Measurements from ENCODE around the gene CTXN2. TPM values are rescaled to one million over a fixed set of nuclear protein-coding genes. Genes with fewer than 3 reads are reported as not detected.

The CTXN2 gene
- total RNA-seq, 1 donor from 2014 or later: not detected

GRCh38 chr15:48222627-48223026 is 31.2 kb downstream of the CTXN2 start:
- DNase-seq: peak; percentile 2

GRCh38 chr15:48225771-48226170 is 34.3 kb downstream of the CTXN2 start:
- no peak for DNase-seq

- no peak for DNase-seq
Observed at GRCh38 chr15:48230498-48230897, 39.0 kb downstream of the CTXN2 start.

- no peak for DNase-seq
Observed at GRCh38 chr15:48233246-48233645, 41.8 kb downstream of the CTXN2 start.

GRCh38 chr15:48239334-48239733 is 47.9 kb downstream of the CTXN2 start:
- no peak for DNase-seq

GRCh38 chr15:48242015-48242414 is 50.5 kb downstream of the CTXN2 start:
- DNase-seq: no peak

GRCh38 chr15:48242535-48242934 is 51.1 kb downstream of the CTXN2 start:
- DNase-seq: no peak

- DNase-seq: no peak
Observed at GRCh38 chr15:48244921-48245320, 53.5 kb downstream of the CTXN2 start.

- DNase-seq: no peak
Observed at GRCh38 chr15:48248414-48248813, 56.9 kb downstream of the CTXN2 start.

- peak; percentile 77 for DNase-seq
Observed at GRCh38 chr15:48250640-48251076, 59.2 kb downstream of the CTXN2 start.

- DNase-seq: no peak
Observed at GRCh38 chr15:48253172-48253571, 61.7 kb downstream of the CTXN2 start.

Other genes starting within 250 kb of the CTXN2 start
- gene SLC24A5, start 70.7 kb upstream of the CTXN2 start, total RNA-seq: not detected
- 10.6 TPM for gene MYEF2, start 13.4 kb upstream of the CTXN2 start, total RNA-seq
- not detected for gene SLC12A1, start 14.6 kb downstream of the CTXN2 start, total RNA-seq
- 91.9 TPM for gene DUT, start 139.8 kb downstream of the CTXN2 start, total RNA-seq

All from tongue (tissue), 2 donors.